ENCODE data around the gene GLCE. TPM values are rescaled to one million over a fixed set of nuclear protein-coding genes. Genes with fewer than 3 reads are reported as not detected.

Gene GLCE
- total and polyA plus RNA-seq, 2 donors (not counting 1 experiment from before 2014, with no cell fraction given): 21.7 to 23.9 TPM

DNA sequence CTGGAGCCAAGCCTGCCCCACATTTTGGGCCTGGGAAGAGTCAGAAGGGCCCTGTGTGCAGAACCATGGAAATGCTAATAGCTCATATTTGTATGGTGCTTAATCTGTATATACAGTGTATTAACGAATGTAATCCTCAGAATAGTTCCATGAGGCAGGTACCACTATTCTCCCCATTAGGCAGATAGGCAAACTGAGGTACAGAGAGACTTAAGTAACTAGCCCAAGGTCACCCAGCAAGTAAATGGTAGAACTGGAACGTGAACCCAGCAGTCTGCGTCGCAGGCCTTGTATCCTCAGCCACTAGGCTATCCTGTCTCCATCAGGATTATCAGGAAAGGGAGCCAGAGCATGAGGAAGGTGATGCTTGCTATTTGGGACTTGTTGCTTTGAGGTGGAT is 28.0 kb upstream of the GLCE start:
- Histone ChIP-seq H3K27me3 (ENCODE audit: control insufficient read depth, insufficient read depth, low read length) (peaks cover 8% of the 10 kb centered on the region), H3K4me2 (ENCODE audit: extremely low read depth, insufficient read depth, low read length) (no peak overlapping the region), H3K79me2 (ENCODE audit: control insufficient read depth, insufficient read depth, low read length) (no peaks in the 10 kb centered on the region), H3K36me3 (ENCODE audit: control insufficient read depth, insufficient read depth, low read length) (no peaks in the 10 kb centered on the region), H3K27ac (ENCODE audit: insufficient read depth, low read length) (no peak overlapping the region), H2AFZ (ENCODE audit: low read length) (no peak overlapping the region), H3K9ac (ENCODE audit: insufficient read depth, low read length) (no peak overlapping the region), H3K4me1 (ENCODE audit: control insufficient read depth, extremely low read depth, insufficient read depth, low read length) (no peaks in the 10 kb centered on the region), H3K9me3 (ENCODE audit: control insufficient read depth, insufficient read depth, low read depth, low read length) (no peaks in the 10 kb centered on the region), H4K20me1 (ENCODE audit: control insufficient read depth, extremely low read depth, insufficient read depth, low read length) (no peaks in the 10 kb centered on the region), H3K4me3 (replicated peaks in 1 of 4; ENCODE audit: control extremely low read depth in 1 of 4, insufficient read depth in 1 of 4, low read depth in 3 of 4, low read length in 4 of 4) (no peak overlapping the region)
- no peak for TF ChIP-seq EZH2 (IDR thresholded peaks at IDR 0.05; ENCODE audit: low read length, missing control alignments)
- TF ChIP-seq, protein P1, sequence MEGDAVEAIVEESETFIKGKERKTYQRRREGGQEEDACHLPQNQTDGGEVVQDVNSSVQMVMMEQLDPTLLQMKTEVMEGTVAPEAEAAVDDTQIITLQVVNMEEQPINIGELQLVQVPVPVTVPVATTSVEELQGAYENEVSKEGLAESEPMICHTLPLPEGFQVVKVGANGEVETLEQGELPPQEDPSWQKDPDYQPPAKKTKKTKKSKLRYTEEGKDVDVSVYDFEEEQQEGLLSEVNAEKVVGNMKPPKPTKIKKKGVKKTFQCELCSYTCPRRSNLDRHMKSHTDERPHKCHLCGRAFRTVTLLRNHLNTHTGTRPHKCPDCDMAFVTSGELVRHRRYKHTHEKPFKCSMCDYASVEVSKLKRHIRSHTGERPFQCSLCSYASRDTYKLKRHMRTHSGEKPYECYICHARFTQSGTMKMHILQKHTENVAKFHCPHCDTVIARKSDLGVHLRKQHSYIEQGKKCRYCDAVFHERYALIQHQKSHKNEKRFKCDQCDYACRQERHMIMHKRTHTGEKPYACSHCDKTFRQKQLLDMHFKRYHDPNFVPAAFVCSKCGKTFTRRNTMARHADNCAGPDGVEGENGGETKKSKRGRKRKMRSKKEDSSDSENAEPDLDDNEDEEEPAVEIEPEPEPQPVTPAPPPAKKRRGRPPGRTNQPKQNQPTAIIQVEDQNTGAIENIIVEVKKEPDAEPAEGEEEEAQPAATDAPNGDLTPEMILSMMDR (conservative IDR thresholded peaks at IDR 0.05 in 1 of 2, IDR thresholded peaks at IDR 0.05 in 1 of 2; ENCODE audit: low read depth in 1 of 2, low read length in 2 of 2): no peak
- no peak for DNase-seq (ENCODE audit: low read depth in 2 of 2)

DNA sequence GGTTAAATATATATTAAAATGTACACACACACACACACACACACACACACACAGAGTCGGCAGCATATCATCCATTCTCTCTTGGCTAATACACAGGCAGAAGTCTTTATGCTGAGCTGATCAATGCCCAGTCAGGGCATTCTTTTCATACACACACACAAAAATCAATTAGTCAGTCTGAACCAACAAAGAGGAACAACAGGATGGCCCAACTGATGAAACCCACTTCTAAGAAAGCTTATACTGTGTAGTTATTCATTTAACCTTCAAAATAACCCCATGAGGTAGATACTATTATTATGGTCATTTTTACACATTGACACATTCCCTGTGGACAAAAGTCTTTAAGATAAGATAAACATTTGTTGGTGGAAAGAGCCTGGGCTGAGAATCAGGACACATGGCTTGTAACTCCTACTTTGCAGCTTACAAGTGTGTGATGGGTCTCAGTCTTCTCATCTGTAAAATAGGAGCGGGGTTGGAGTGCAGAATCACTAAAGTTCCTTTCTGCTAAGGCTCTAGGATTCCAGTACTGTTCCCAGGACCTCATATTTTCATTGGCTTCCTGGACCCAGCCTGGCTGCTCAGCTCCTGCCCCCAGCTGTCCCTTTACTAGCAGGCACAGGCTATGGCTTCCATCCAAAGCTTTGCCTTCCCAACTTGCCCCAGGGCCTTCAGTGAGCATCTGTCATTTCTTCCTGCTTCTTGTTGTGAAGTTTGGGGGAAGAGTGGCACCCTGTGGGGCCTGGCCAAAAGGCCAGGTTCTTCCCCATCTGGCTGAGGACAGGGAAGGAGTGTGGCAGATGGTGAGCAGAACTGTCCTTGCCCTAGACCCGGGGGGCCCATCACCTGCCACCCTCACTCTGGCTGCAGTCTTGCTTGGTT is 27.2 kb upstream of the GLCE start:
- peaks cover 9% of the 10 kb centered on the region for H3K27me3 ChIP-seq (ENCODE audit: control insufficient read depth, insufficient read depth, low read length)
- no peak overlapping the region for H3K4me2 ChIP-seq (ENCODE audit: extremely low read depth, insufficient read depth, low read length)
- no peaks in the 10 kb centered on the region for H3K36me3 ChIP-seq (ENCODE audit: control insufficient read depth, insufficient read depth, low read length)
- no peaks in the 10 kb centered on the region for H3K9me3 ChIP-seq (ENCODE audit: control insufficient read depth, insufficient read depth, low read depth, low read length)
- no peak for DNase-seq (ENCODE audit: low read depth in 2 of 2)
- H4K20me1 ChIP-seq (ENCODE audit: control insufficient read depth, extremely low read depth, insufficient read depth, low read length): no peaks in the 10 kb centered on the region
- H3K79me2 ChIP-seq (ENCODE audit: control insufficient read depth, insufficient read depth, low read length): no peaks in the 10 kb centered on the region
- no peak overlapping the region for H2AFZ ChIP-seq (ENCODE audit: low read length)
- TF ChIP-seq, protein P1 (conservative IDR thresholded peaks at IDR 0.05 in 1 of 2, IDR thresholded peaks at IDR 0.05 in 1 of 2; ENCODE audit: low read depth in 1 of 2, low read length in 2 of 2): no peak
- TF ChIP-seq EZH2 (IDR thresholded peaks at IDR 0.05; ENCODE audit: low read length, missing control alignments): no peak
- no peak overlapping the region for H3K27ac ChIP-seq (ENCODE audit: insufficient read depth, low read length)
- H3K4me3 ChIP-seq (replicated peaks in 1 of 4; ENCODE audit: control extremely low read depth in 1 of 4, insufficient read depth in 1 of 4, low read depth in 3 of 4, low read length in 4 of 4): no peak overlapping the region
- H3K9ac ChIP-seq (ENCODE audit: insufficient read depth, low read length): no peak overlapping the region
- H3K4me1 ChIP-seq (ENCODE audit: control insufficient read depth, extremely low read depth, insufficient read depth, low read length): no peaks in the 10 kb centered on the region

DNA sequence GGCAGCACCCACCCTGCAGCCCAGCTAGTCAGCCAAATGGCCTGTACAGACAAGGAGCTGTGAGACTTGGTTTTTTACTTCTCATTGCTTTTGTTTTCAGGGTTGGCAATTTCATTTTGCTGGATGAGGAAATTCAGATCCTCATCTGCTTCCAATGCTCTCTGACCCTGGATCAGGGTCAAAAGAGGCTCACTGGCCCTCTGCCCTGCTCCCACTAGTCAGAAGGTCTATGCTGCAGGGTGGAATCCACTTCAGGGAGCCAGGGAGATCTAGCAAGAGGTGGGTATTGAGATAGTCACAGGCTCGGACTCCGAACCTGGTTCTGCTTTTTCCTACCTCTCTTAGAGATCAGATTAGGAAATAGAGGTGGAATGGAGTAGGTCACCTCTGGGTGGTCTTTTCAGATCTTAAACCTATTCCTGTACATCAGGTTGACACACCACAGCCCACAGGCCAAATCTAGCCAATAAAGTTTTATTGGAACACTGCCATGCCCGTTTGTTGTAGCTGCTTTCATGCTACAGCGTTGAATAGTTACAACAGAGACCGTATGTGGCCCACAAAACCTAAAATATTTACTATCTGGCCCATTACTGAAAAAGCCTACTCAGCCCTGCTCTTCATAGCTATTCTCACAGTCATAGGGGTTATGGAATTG is 26.4 kb upstream of the GLCE start:
- H4K20me1 ChIP-seq (ENCODE audit: control insufficient read depth, extremely low read depth, insufficient read depth, low read length): no peaks in the 10 kb centered on the region
- no peak overlapping the region for H3K27ac ChIP-seq (ENCODE audit: insufficient read depth, low read length)
- H3K9me3 ChIP-seq (ENCODE audit: control insufficient read depth, insufficient read depth, low read depth, low read length): no peaks in the 10 kb centered on the region
- H3K9ac ChIP-seq (ENCODE audit: insufficient read depth, low read length): no peak overlapping the region
- H2AFZ ChIP-seq (ENCODE audit: low read length): no peak overlapping the region
- no peaks in the 10 kb centered on the region for H3K4me1 ChIP-seq (ENCODE audit: control insufficient read depth, extremely low read depth, insufficient read depth, low read length)
- no peaks in the 10 kb centered on the region for H3K79me2 ChIP-seq (ENCODE audit: control insufficient read depth, insufficient read depth, low read length)
- no peak overlapping the region for H3K4me3 ChIP-seq (replicated peaks in 1 of 4; ENCODE audit: control extremely low read depth in 1 of 4, insufficient read depth in 1 of 4, low read depth in 3 of 4, low read length in 4 of 4)
- no peaks in the 10 kb centered on the region for H3K36me3 ChIP-seq (ENCODE audit: control insufficient read depth, insufficient read depth, low read length)
- no peak overlapping the region for H3K4me2 ChIP-seq (ENCODE audit: extremely low read depth, insufficient read depth, low read length)
- TF ChIP-seq EZH2 (IDR thresholded peaks at IDR 0.05; ENCODE audit: low read length, missing control alignments): no peak
- TF ChIP-seq, protein P1 (conservative IDR thresholded peaks at IDR 0.05 in 1 of 2, IDR thresholded peaks at IDR 0.05 in 1 of 2; ENCODE audit: low read depth in 1 of 2, low read length in 2 of 2): no peak
- peaks cover 16% of the 10 kb centered on the region for H3K27me3 ChIP-seq (ENCODE audit: control insufficient read depth, insufficient read depth, low read length)
- no peak for DNase-seq (ENCODE audit: low read depth in 2 of 2)

Measured in fibroblast of lung (primary cell).